CD4-positive, alpha-beta T cell treated with Interferon alpha-2 for 1 hour (primary cell): ENCODE results near the gene RNF152.

Source experiments
- DNase-seq, 2 donors: peaks; one replicate each; pipeline ENCODE4 v3.0.0-alpha.2; 2020 to 2022

RNF152 gene

GRCh38 chr18:61892683-61893308 is at the start of gene RNF152:
Gene RNF152, minus strand, starts transcription at chr18:61893007. Its CDS starts 76,544 bp downstream, at chr18:61816463.
- DNase-seq: peak in 1 of 2 donors; percentile 31

- no peak for DNase-seq
Observed at GRCh38 chr18:61941948-61942471, 49.2 kb upstream of the RNF152 start.

GRCh38 chr18:61939046-61939674 is 46.4 kb upstream of the RNF152 start:
- DNase-seq: no peak

GRCh38 chr18:61935362-61935761 is 42.6 kb upstream of the RNF152 start:
- DNase-seq: no peak

- DNase-seq: no peak
Observed at GRCh38 chr18:61931654-61932379, 39.0 kb upstream of the RNF152 start.

- DNase-seq: no peak
Observed at GRCh38 chr18:61929881-61930640, 37.3 kb upstream of the RNF152 start.

- DNase-seq: no peak
Observed at GRCh38 chr18:61926532-61926931, 33.7 kb upstream of the RNF152 start.

GRCh38 chr18:61924550-61924949 is 31.7 kb upstream of the RNF152 start:
- no peak for DNase-seq

- DNase-seq: no peak
Observed at GRCh38 chr18:61922435-61922834, 29.6 kb upstream of the RNF152 start.

- no peak for DNase-seq
Observed at GRCh38 chr18:61921621-61922235, 28.9 kb upstream of the RNF152 start.

- DNase-seq: no peak
Observed at GRCh38 chr18:61917818-61918217, 25.0 kb upstream of the RNF152 start.

- no peak for DNase-seq
Observed at GRCh38 chr18:61912476-61912875, 19.7 kb upstream of the RNF152 start.

GRCh38 chr18:61910101-61910500 is 17.3 kb upstream of the RNF152 start:
- no peak for DNase-seq

GRCh38 chr18:61908661-61909060 is 15.9 kb upstream of the RNF152 start:
- DNase-seq: no peak

GRCh38 chr18:61901323-61901986 is 8.6 kb upstream of the RNF152 start:
- peak; percentile 12 to 51 for DNase-seq

- DNase-seq: no peak
Observed at GRCh38 chr18:61900504-61901281, 7.9 kb upstream of the RNF152 start.

GRCh38 chr18:61898640-61899101 is 5.9 kb upstream of the RNF152 start:
- DNase-seq: no peak

- DNase-seq: no peak
Observed at GRCh38 chr18:61896757-61897156, 4.0 kb upstream of the RNF152 start.

GRCh38 chr18:61896118-61896517 is 3.3 kb upstream of the RNF152 start:
- DNase-seq: no peak

GRCh38 chr18:61894751-61895524 is 2.1 kb upstream of the RNF152 start:
- DNase-seq: no peak
